Activated CD4-positive, alpha-beta T cell treated with anti-CD3 and anti-CD28 coated beads for 36 hours (primary cell): Measurements from ENCODE around the gene FOS. TPM values are rescaled to one million over a fixed set of nuclear protein-coding genes. Genes with fewer than 3 reads are reported as not detected.

Source experiments
- ATAC-seq: fragments of 200-7000 bp; cut with Tn5 transposase; one replicate; pipeline ENCODE4 v1.10.0; 2021; ENCODE audit warnings: mild to moderate bottlenecking, moderate library complexity
- CTCF ChIA-PET: fragments of 350-600 bp; sonication (Branson Sonifier 250); formaldehyde crosslinking; loops from one replicate; lab custom pipeline; 2021; ENCODE audit warnings: antibody characterized with exemption; lab: Charles Lee
- POLR2A ChIA-PET: fragments of 350-600 bp; sonication (Branson Sonifier 250); formaldehyde crosslinking; loops from one replicate; lab custom pipeline; 2021; ENCODE audit warnings: antibody characterized with exemption, inconsistent platforms; lab: Charles Lee
- DNase-seq: peaks from one replicate; pipeline ENCODE4 v3.0.0-alpha.2; 2020
- H3K27ac Mint-ChIP-seq: one replicate; pipeline ENCODE4 v1.8.0; 2021; ENCODE audit warnings: mixed read lengths
- H3K27me3 Mint-ChIP-seq: one replicate; pipeline ENCODE4 v1.8.0; 2021; ENCODE audit warnings: mixed read lengths
- H3K36me3 Mint-ChIP-seq: one replicate; pipeline ENCODE4 v1.8.0; 2021; ENCODE audit warnings: low read depth, mixed read lengths
- H3K4me1 Mint-ChIP-seq: one replicate; pipeline ENCODE4 v1.8.0; 2021; ENCODE audit warnings: mixed read lengths
- H3K4me3 Mint-ChIP-seq: one replicate; pipeline ENCODE4 v1.8.0; 2021; ENCODE audit warnings: mild to moderate bottlenecking, moderate library complexity, mixed read lengths
- H3K9me3 Mint-ChIP-seq: one replicate; pipeline ENCODE4 v1.8.0; 2021; ENCODE audit warnings: low read depth, mixed read lengths
- intact Hi-C, 2 experiments: fragments of 100-400 bp; cut with DNase I in 1 of 2; cut with micrococcal nuclease in 1 of 2; formaldehyde crosslinking; loops; one replicate each; pipeline versions ENCODE4 v1.14.2 to v1.15.1; 2022 to 2024; cut with DNase I, micrococcal nuclease
- total RNA-seq, 2 experiments: library from RNA; stranded (reverse); gene quantifications; one replicate each; pipeline ENCODE4 v1.2.3, GENCODE V29; 2021

FOS gene
- total RNA-seq, 2 experiments from 2014 or later = 16.0 to 21.1 TPM

DNA sequence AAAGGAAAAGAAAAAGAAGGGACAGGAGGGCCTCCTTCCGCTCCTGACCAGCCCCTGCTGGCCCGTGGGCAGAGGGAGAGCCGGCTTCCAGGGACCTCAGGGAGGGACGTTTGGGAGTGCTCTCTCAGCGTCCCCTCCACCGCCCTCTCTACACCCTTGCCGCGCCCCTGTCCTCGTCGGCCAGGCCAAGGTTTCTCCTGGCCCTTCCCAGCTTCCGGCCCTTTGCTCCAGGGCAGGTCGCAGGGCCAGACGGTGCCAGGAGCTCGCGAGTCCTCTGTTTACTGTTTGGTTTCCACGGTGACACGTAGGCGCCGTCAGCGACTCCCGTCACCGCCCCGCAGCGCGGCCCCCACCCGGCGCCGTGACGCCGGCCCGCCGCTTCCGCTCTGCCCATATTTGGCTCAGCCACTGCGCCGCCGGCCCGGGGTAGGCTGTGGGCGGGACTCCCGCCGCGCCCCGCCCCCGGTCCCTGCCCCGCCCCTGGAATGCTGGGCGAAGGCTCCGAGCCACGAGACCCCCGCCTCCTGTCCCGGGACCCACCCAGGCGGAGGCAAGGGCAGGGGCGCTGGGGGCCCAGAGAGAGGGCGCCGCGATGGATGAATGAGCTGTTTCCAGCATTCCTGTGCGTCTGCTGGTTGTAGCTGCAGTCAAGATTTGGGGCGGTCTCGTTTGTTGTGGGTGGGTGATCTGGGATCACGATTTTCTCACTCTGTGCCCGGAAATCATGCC, 15.5 kb downstream of the FOS start:
- Mint-ChIP-seq H3K4me3 (peak overlapping the region; percentile 73), H3K27me3 (peaks cover 3% of the 10 kb centered on the region), H3K36me3 (no peaks in the 10 kb centered on the region), H3K27ac (peak overlapping the region; percentile 85), H3K9me3 (no peaks in the 10 kb centered on the region), H3K4me1 (peaks cover 22% of the 10 kb centered on the region)
- peak; percentile 96 for ATAC-seq
- intact Hi-C loops = loop anchor here (1.0 to 10.0 kb wide), 11 partner anchors 15 to 367 kb away; partner anchors contain the start of genes FOS (in 2 of the 2), TMED10 (in 2 of the 2), EIF2B2 (in 1 of the 2) and NEK9 (in 1 of the 2)
- DNase-seq = peak; percentile 97
- POLR2A ChIA-PET = interaction anchor here (0.6 to 2.1 kb wide), 8 partner anchors 10 to 167 kb away, joined by 3 to 7 read pairs (median 6); partner anchors contain the start of genes FOS and NEK9
- CTCF ChIA-PET = interaction anchor here (0.6 to 13.1 kb wide), 19 partner anchors 10 to 983 kb away, joined by 3 to 221 read pairs (median 4); partner anchors contain the start of gene NEK9

DNA sequence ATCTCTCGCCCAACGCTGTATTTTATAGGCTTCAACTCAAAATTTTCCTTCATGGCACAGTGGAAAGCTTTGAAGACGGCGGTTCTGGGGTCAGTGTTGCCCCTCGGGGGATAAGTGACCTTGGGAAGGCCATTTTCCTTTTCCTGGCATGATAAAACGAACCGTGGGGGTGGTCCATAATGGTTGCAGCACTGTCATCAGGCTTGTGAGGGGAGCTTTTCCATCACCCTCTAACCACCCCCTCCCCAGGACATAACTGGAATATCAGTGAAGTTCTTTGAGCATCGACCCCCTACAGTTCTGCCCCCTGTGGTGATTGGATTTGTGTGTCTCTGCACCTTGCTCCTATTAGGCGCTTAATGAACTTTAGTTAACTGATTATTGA, 16.0 kb downstream of the FOS start:
- no peak for ATAC-seq
- Mint-ChIP-seq H3K27ac (peak overlapping the region; percentile 55), H3K4me1 (peaks cover 22% of the 10 kb centered on the region), H3K27me3 (peaks cover 3% of the 10 kb centered on the region), H3K36me3 (no peaks in the 10 kb centered on the region), H3K4me3 (peak overlapping the region; percentile 69), H3K9me3 (no peaks in the 10 kb centered on the region)
- no peak for DNase-seq
- intact Hi-C loops = loop anchor here (1.0 to 10.0 kb wide), 12 partner anchors 16 to 367 kb away; partner anchors contain the start of genes FOS (in 2 of the 2), TMED10 (in 2 of the 2), EIF2B2 (in 1 of the 2) and NEK9 (in 1 of the 2)
- CTCF ChIA-PET = interaction anchor here (0.6 to 13.1 kb wide), 25 partner anchors 9 to 984 kb away, joined by 3 to 221 read pairs (median 4); partner anchors contain the start of gene NEK9
- POLR2A ChIA-PET = interaction anchor here (0.8 to 2.1 kb wide), 7 partner anchors 11 to 168 kb away, joined by 3 to 7 read pairs (median 7); partner anchors contain the start of genes FOS and NEK9

DNA sequence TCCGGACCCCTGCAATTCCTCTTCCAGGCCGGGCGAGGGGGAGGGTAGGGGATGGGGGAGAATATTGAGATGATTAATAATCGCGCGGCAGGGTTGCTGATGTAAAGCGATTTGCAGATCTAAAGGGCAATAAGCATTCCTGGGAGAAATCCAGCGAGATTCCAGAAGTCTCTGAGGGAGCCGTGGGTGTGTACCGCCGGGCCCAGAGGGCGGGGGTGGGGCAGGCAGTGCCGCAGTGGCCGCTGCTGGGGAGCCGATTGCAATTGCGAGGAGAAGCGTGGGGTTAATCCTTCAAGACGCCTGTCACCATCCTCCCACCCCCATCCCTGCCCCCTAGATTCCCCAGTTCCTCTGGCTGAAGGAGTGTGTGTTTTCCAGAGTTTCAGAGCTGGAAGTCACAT, 16.4 kb downstream of the FOS start:
- DNase-seq (peak; percentile 55), ATAC-seq (no peak)
- intact Hi-C loops = loop anchor here (1.0 to 10.0 kb wide), 5 partner anchors 16 to 350 kb away; partner anchors contain the start of genes FOS (in 1 of the 2), TMED10 (in 1 of the 2) and ZC2HC1C (in 1 of the 2)
- Mint-ChIP-seq H3K27me3 (no peaks in the 10 kb centered on the region), H3K4me3 (peak overlapping the region; percentile 69), H3K9me3 (no peaks in the 10 kb centered on the region), H3K4me1 (peaks cover 22% of the 10 kb centered on the region), H3K27ac (no peak overlapping the region), H3K36me3 (no peaks in the 10 kb centered on the region)
- POLR2A ChIA-PET = interaction anchor here (1.6 to 2.1 kb wide), 2 partner anchors 11 to 48 kb away, joined by 6 to 7 read pairs; no protein-coding TSS in a partner anchor
- CTCF ChIA-PET = interaction anchor here (0.6 to 13.1 kb wide), 28 partner anchors 8 to 688 kb away, joined by 3 to 221 read pairs (median 5); partner anchors contain the start of gene NEK9

- Mint-ChIP-seq H3K27me3 (no peaks in the 10 kb centered on the region), H3K4me1 (peaks cover 23% of the 10 kb centered on the region), H3K4me3 (peak overlapping the region; percentile 69), H3K27ac (peak overlapping the region; percentile 75), H3K9me3 (no peaks in the 10 kb centered on the region), H3K36me3 (no peaks in the 10 kb centered on the region)
- CTCF ChIA-PET = interaction anchor here (0.6 to 13.1 kb wide), 30 partner anchors 8 to 687 kb away, joined by 3 to 221 read pairs (median 4); partner anchors contain the start of gene NEK9
- intact Hi-C loops = loop anchor here (1.0 to 10.0 kb wide), 7 partner anchors 17 to 351 kb away; partner anchors contain the start of genes FOS (in 1 of the 2), TMED10 (in 1 of the 2) and ZC2HC1C (in 1 of the 2)
- POLR2A ChIA-PET = no interaction called here
- DNase-seq (peak; percentile 90), ATAC-seq (peak; percentile 42)
Observed at GRCh38 chr14:75295491-75296345, 17.1 kb downstream of the FOS start.

- ChIA-PET CTCF (interaction anchor here (0.7 to 13.1 kb wide), 8 partner anchors 11 to 313 kb away, joined by 3 to 221 read pairs (median 6); partner anchors contain the start of gene NEK9), POLR2A (no interaction called here)
- H3K36me3 Mint-ChIP-seq = no peaks in the 10 kb centered on the region
- intact Hi-C loops = loop anchor here in 1 of 2 experiments (10.0 kb wide), 1 partner anchor 353 kb away; no protein-coding TSS in a partner anchor
- H3K27ac Mint-ChIP-seq = no peak overlapping the region
- H3K4me3 Mint-ChIP-seq = no peak overlapping the region
- DNase-seq (no peak), ATAC-seq (no peak)
- H3K9me3 Mint-ChIP-seq = no peaks in the 10 kb centered on the region
- no peaks in the 10 kb centered on the region for H3K27me3 Mint-ChIP-seq
- H3K4me1 Mint-ChIP-seq = peaks cover 39% of the 10 kb centered on the region
Observed at GRCh38 chr14:75297411-75298040, 18.9 kb downstream of the FOS start.

DNA sequence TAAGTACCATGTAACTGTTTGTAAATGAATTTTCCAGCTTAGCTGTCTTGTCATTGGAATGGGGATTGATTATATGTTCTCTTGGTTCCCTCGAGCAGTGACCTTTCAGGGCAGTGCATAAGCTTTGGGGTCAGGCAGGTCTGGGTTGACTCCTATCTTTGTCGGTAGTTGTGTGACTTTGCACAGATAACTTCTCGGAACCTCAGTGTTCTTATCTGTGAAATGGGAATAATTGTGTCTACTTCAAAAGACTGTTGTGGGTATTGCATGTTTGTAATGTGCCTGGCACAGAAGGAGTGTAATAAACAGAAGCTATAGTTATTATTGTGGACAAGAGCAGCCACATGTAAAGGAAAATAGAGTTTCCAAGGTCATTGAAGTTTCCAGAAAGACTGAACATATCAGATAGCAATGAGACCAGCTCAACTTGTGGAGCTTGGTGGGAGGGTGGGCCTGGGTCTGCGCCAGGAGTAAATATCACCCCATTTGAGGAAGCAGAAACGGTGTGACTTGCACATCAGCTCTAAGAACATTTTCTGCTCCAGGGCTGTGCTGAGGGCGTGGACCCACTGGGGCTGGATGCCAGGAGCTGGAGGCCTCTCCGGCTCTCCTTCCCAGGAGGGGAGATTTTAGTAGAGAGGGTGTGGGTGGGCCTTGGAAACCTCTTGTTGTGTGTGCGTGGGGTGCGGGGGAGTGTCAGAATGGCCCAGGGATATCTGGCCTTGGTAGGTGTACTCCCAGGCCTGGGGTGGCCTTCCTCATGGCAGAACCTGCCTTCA, 19.7 kb downstream of the FOS start:
- ATAC-seq = no peak
- no peak for DNase-seq
- H3K27me3 Mint-ChIP-seq = no peaks in the 10 kb centered on the region
- no peaks in the 10 kb centered on the region for H3K36me3 Mint-ChIP-seq
- intact Hi-C loops = loop anchor here in 1 of 2 experiments (10.0 kb wide), 1 partner anchor 354 kb away; no protein-coding TSS in a partner anchor
- no peak overlapping the region for H3K4me3 Mint-ChIP-seq
- H3K4me1 Mint-ChIP-seq = peaks cover 44% of the 10 kb centered on the region
- ChIA-PET CTCF (interaction anchor here (0.6 to 13.1 kb wide), 9 partner anchors 24 to 279 kb away, joined by 3 to 221 read pairs (median 4); partner anchors contain the start of gene NEK9), POLR2A (no interaction called here)
- H3K27ac Mint-ChIP-seq = no peak overlapping the region
- H3K9me3 Mint-ChIP-seq = no peaks in the 10 kb centered on the region

- POLR2A ChIA-PET = no interaction called here
- no peak overlapping the region for H3K4me3 Mint-ChIP-seq
- ATAC-seq = no peak
Observed at GRCh38 chr14:75299059-75299458, 20.4 kb downstream of the FOS start.

GRCh38 chr14:75299576-75299975, 20.9 kb downstream of the FOS start:
- intact Hi-C loops = loop anchor here in 1 of 2 experiments (10.0 kb wide), 1 partner anchor 355 kb away; no protein-coding TSS in a partner anchor
- ChIA-PET CTCF (interaction anchor here (0.7 to 13.1 kb wide), 4 partner anchors 46 to 238 kb away, joined by 3 to 221 read pairs (median 64); partner anchors contain the start of gene NEK9), POLR2A (no interaction called here)
- ATAC-seq (no peak), DNase-seq (no peak)
- no peaks in the 10 kb centered on the region for H3K36me3 Mint-ChIP-seq
- H3K27ac Mint-ChIP-seq = no peak overlapping the region
- H3K9me3 Mint-ChIP-seq = no peaks in the 10 kb centered on the region
- peaks cover 45% of the 10 kb centered on the region for H3K4me1 Mint-ChIP-seq
- no peak overlapping the region for H3K4me3 Mint-ChIP-seq
- H3K27me3 Mint-ChIP-seq = no peaks in the 10 kb centered on the region

More at GRCh38 chr14:75299059-75299458, 20.4 kb downstream of the FOS start:
- Mint-ChIP-seq H3K27me3 (no peaks in the 10 kb centered on the region), H3K27ac (no peak overlapping the region), H3K36me3 (no peaks in the 10 kb centered on the region), H3K9me3 (no peaks in the 10 kb centered on the region), H3K4me1 (peaks cover 46% of the 10 kb centered on the region)
- DNase-seq = no peak
- intact Hi-C loops = loop anchor here in 1 of 2 experiments (10.0 kb wide), 1 partner anchor 354 kb away; no protein-coding TSS in a partner anchor
- CTCF ChIA-PET = interaction anchor here (0.6 to 13.1 kb wide), 8 partner anchors 23 to 267 kb away, joined by 3 to 221 read pairs (median 3); partner anchors contain the start of gene NEK9

DNA sequence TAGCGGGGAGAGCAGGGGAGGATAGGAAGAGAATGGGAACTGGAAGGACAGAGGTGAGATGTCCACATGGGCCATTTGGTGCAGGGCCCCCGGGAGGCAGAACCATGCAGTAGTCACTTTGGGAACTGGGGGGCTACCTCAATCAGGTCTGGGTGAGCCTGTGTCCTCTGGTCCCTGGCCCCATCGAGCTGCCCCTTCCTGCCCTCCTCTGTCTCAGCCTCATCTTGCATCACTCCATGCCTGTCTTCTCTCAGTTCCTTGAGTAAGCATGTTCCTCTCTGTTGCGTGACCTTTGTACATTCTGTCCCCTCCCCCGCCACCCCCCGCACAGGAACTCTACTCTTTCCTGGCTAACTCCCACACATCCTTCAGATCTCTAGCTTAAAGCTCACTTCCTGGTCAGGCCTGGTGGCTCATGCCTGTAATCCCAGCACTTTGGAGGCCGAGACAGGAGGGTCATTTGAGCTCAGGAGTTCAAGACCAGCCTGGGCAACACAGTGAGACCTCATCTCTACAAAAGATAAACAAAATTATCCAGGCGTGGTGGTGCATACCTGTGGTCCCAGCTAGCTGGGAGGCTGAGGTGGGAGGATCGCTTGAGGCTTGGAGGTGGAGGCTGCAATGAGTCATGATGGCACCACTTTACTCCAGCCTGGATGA, 23.2 kb downstream of the FOS start:
- H3K27me3 Mint-ChIP-seq = no peaks in the 10 kb centered on the region
- peaks cover 26% of the 10 kb centered on the region for H3K4me1 Mint-ChIP-seq
- ATAC-seq = peak; percentile 79
- H3K36me3 Mint-ChIP-seq = no peaks in the 10 kb centered on the region
- H3K9me3 Mint-ChIP-seq = no peaks in the 10 kb centered on the region
- CTCF ChIA-PET = interaction anchor here (0.6 to 13.1 kb wide), 20 partner anchors 7 to 693 kb away, joined by 3 to 221 read pairs (median 4); partner anchors contain the start of gene NEK9
- H3K4me3 Mint-ChIP-seq = no peak overlapping the region
- POLR2A ChIA-PET = interaction anchor here (0.6 to 1.7 kb wide), 4 partner anchors 23 to 187 kb away, joined by 3 to 4 read pairs (median 4); partner anchors contain the start of gene FOS
- DNase-seq = peak; percentile 73
- intact Hi-C loops = loop anchor here (5.0 to 10.0 kb wide), 3 partner anchors 299 to 683 kb away; partner anchors contain the start of genes EIF2B2 (in 1 of the 2), IFT43 (in 1 of the 2) and TGFB3 (in 1 of the 2)
- peak overlapping the region; percentile 80 for H3K27ac Mint-ChIP-seq
